Inflammatory macrophage (primary cell): ENCODE results near the gene PHF14.

Experiments used
- DNase-seq, 2 donors: peaks; one replicate each; pipeline ENCODE4 v3.0.0-alpha.2; 2020 to 2022

PHF14 gene

GRCh38 chr7:11210374-11210773 lies 236.7 kb downstream of the PHF14 start:
- no peak for DNase-seq

DNA sequence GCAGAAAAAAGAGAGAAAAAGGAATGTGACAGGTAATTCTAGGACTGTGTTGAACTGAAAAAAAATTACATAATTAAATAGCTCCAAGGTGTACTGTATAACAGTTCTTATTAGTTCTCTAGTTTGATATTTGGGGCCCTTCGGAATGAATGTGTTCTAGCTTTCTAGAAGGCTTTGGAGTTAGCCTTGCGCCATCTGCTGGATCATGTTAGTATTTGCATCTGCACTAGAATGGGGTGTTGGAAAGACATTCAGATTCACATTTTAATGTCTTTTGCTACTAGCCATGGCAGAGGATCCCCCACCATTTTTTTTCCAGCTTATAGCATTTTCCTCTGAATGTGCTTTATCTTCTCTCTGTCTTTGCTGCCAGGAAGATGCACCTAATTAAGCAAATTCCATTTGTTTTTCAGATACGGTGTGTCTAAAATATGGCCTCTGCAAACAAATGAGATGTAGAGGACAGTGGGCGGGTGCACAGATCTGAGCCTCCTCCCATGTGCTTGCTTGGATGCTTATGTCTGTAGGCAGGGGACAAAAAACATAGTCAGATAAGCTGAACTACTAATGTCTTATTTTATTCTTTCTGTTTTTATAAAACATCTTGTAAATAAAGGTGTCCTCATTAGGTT lies 238.5 kb downstream of the PHF14 start:
- DNase-seq: peak; percentile 72 to 73

- no peak for DNase-seq
These were observed 239.1 kb downstream of the PHF14 start for GRCh38 chr7:11212816-11213215.

- DNase-seq: no peak
These were observed 239.6 kb downstream of the PHF14 start for GRCh38 chr7:11213266-11213665.

- DNase-seq: no peak
These were observed 242.6 kb downstream of the PHF14 start for GRCh38 chr7:11216276-11216675.

DNA sequence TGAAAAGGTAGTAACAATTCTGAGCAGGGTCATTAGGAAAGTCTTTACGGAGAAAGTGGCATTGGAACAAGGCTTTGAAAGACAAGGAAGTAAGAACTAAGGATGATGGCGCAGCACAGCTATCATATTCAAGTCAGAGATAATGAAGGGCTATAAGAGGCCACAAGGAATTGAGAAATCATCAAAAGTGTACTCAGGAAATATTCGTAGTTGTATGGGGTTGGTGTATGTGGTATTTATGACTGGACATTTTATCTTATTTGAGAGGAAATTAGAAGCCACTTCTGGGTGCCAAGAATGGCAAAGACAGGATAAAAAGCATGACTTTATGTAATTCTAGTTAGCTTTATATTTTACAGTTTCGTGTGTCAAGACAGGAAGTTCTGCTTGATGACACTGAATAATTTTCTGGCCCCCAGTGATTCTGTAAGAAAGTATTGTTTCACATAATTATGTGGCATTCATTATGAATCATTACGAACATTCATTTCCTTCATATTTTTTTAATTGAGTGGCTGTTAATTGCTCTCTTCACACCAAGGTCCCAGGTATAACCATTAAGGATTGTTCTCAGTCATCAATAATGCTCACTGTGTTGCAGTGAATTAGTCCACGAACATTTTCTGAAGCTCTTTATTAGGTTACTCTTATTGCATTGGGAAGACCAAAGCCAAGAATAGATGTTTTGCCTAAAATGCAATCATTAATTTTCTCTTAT lies 244.3 kb downstream of the PHF14 start:
- no peak for DNase-seq
